GM18526 (cell line): Measurements from ENCODE around the gene PPIP5K1.

Experiments
- POLR2A ChIP-seq: IDR thresholded peaks from 3 replicates; pipeline ENCODE4 v1.6.1; 2011; ENCODE audit not compliant: insufficient read length; ENCODE audit errors: extremely low read depth

Gene PPIP5K1

GRCh38 chr15:43529141-43529540 is 60.9 kb downstream of the PPIP5K1 start:
- no peak for TF ChIP-seq POLR2A

- no peak for TF ChIP-seq POLR2A
Observed at GRCh38 chr15:43528542-43529007, 61.4 kb downstream of the PPIP5K1 start.

GRCh38 chr15:43527802-43528541 is 62.0 kb downstream of the PPIP5K1 start:
- TF ChIP-seq POLR2A, result no peak

- TF ChIP-seq POLR2A, result no peak
Observed at GRCh38 chr15:43527016-43527801, 62.8 kb downstream of the PPIP5K1 start.

DNA sequence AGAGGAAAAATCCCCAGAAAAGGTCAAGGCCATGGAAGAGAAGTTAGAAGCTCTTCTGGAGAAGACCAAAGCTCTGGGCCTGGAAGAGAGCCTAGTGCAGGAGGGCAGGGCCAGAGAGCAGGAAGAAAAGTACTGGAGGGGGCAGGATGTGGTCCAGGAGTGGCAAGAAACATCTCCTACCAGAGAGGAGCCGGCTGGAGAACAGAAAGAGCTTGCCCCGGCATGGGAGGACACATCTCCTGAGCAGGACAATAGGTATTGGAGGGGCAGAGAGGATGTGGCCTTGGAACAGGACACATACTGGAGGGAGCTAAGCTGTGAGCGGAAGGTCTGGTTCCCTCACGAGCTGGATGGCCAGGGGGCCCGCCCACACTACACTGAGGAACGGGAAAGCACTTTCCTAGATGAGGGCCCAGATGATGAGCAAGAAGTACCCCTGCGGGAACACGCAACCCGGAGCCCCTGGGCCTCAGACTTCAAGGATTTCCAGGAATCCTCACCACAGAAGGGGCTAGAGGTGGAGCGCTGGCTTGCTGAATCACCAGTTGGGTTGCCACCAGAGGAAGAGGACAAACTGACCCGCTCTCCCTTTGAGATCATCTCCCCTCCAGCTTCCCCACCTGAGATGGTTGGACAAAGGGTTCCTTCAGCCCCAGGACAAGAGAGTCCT is 63.6 kb downstream of the PPIP5K1 start:
- no peak for TF ChIP-seq POLR2A

GRCh38 chr15:43525131-43525530 is 64.9 kb downstream of the PPIP5K1 start:
- TF ChIP-seq POLR2A, result no peak

- no peak for TF ChIP-seq POLR2A
Observed at GRCh38 chr15:43524254-43524845, 65.7 kb downstream of the PPIP5K1 start.

DNA sequence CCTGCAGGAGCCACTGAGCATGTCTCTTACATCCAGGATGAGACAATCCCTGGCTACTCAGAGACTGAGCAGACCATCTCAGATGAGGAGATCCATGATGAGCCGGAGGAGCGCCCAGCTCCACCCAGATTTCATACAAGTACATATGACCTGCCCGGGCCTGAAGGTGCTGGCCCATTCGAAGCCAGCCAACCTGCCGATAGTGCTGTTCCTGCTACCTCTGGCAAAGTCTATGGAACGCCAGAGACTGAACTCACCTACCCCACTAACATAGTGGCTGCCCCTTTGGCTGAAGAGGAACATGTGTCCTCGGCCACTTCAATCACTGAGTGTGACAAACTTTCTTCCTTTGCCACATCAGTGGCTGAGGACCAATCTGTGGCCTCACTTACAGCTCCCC is 66.4 kb downstream of the PPIP5K1 start:
- no peak for TF ChIP-seq POLR2A

DNA sequence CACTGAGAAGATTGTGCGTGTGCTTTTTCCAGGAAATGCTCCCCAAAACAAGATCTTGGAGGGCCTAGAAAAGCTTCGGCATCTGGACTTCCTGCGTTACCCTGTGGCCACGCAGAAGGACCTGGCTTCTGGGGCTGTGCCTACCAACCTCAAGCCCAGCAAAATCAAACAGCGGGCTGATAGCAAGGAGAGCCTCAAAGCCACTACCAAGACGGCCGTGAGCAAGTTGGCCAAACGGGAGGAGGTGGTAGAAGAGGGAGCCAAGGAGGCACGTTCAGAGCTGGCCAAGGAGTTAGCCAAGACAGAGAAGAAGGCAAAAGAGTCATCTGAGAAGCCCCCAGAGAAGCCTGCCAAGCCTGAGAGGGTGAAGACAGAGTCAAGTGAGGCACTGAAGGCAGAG is 67.8 kb downstream of the PPIP5K1 start:
- TF ChIP-seq POLR2A, result no peak

- no peak for TF ChIP-seq POLR2A
Observed at GRCh38 chr15:43521419-43521818, 68.6 kb downstream of the PPIP5K1 start.

DNA sequence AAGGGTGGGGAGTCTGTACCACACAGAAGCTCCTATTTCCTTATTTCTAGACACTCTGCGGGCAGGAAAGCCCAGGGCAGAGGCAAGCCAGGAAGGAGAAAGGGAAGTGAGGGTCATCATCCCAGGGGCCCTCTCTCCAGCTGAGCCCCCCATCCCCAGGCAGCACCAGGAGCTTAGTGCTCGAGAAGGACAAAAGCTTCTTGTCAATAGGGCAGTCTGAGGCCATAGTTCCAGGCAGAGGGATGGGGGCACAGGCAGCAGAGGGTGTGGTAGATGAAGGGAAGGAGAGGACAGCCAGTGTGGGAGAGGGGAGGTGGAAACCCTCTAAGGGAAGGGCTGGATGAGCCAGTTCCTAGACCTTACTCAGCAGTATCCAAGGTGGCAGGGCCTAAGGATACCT is 69.9 kb downstream of the PPIP5K1 start:
- no peak for TF ChIP-seq POLR2A

GRCh38 chr15:43519196-43519595 is 70.8 kb downstream of the PPIP5K1 start:
- no peak for TF ChIP-seq POLR2A

DNA sequence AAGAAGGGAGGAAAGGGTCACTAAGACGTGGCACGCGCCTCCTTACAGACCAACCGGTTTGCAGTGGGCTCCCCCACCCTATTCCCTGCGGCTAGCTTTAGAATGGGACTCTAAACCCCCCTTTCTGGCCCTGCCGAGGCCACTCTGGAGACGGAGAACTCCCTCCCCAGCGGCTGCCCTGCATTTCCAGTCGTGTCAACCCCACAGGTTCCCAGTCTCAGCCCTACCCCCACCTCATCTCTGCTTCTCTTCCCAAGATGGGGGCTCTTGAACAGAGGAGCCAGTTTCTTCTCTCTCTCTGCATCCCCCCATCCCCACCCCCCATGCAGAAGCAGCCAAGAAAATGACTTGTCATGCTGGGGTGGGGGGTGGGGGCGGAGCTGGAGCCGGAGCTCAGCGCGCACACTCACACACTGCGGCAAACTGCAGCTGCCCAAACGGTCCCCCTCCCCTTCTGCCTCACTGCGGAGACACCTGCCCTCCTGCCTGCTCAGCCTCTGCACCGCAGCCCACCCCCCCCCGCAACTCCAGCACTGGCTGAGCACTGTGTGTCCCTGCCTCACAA is 71.7 kb downstream of the PPIP5K1 start:
- no peak for TF ChIP-seq POLR2A

GRCh38 chr15:43517354-43518196 is 72.4 kb downstream of the PPIP5K1 start, which contains the start of gene MAP1A:
TSS of gene MAP1A (plus strand) at chr15:43517608. CDS start at chr15:43521474, 3,866 bp downstream.
- TF ChIP-seq POLR2A, result no peak

DNA sequence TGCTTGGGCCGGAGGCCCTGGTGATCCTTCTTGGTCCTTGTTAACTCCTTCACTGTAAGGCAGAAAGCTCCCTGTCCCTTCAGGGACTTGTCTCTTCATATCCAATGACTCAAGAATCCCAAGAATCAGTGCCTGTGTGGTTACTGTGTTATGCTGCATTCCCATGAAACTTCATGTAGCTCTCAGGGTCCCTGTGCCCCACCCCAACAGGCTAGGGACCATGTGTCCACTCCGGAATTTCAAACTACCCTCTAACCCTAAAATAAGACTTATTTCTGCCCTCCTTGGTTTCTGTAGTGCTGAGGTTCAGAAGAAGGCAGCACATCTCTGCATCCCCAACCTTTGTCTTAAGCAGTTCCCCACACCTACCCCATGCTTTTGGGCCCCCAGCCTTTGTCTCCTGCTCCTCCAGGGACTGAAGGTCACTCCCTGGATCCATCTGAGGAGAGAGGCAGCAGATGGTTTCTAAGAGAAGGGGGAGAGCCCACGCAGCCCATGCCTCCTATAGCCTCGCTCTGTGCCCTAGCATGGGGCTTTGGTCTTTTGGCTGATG is 73.1 kb downstream of the PPIP5K1 start:
- TF ChIP-seq POLR2A, result no peak
